NT2/D1 (cell line): ENCODE data around the gene KMT2C.
"Not testable (repeated sequence)": the region's sequence is repeated elsewhere in the genome, so short reads cannot be mapped to it uniquely, and the experiment has no call there.

Experiments
- SUZ12 ChIP-seq: IDR thresholded peaks from 2 replicates; pipeline ENCODE4 v1.6.1; 2011; ENCODE audit not compliant: insufficient read length, insufficient read depth; ENCODE audit errors: extremely low read depth
- ZNF274 ChIP-seq: IDR thresholded peaks from 2 replicates; pipeline ENCODE4 v1.6.1; 2011; ENCODE audit warnings: mild to moderate bottlenecking, low read depth, low read length

GRCh38 chr7:152262146-152262545 is 173.7 kb downstream of the KMT2C start:
- not testable (repeated sequence) for TF ChIP-seq SUZ12, ZNF274
